CD4-positive, alpha-beta T cell treated with Interleukin-1 beta for 1 hour (primary cell): ENCODE data around the gene CLEC2B.

Source experiments
- DNase-seq, 2 donors: peaks; one replicate each; pipeline ENCODE4 v3.0.0-alpha.2; 2020 to 2022

CLEC2B gene

DNA sequence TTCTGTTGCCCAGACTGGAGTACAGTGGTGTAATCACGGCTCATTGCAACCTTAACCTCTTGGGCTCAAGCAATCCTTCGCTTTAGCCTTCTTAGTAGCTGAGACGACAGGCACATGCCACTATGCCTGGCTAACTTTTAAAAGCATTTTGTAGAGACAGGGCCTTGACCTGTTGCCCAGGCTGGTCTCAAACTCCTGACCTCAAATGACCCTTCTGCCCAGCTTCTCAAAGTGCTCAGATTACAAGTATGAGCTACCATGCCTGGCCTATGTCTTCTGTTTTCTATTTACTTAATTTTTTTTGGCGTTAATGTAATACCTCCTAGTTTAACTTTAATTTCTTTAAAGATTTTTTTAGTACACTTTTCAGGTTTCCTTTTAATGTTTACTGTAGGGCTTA lies 62.4 kb downstream of the CLEC2B start:
- no peak for DNase-seq

DNA sequence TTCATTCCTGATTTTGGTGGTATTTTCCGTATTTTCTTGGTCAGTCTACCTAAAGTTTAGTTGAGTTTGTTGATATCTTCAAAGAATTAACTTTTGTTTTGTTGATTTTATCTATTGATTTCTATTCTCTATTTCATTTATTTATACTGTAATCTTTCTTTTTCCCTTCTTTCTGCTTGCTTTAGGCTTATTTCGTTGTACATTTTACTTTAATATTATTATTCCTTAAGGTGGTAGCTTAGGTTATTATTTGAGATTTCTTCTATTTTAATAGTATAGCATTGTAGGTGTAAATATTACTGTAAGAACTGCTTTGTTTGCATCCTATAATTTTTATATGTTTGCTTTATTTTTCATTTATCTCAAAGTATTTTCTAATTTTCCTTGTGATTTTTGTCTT lies 63.3 kb downstream of the CLEC2B start:
- no peak for DNase-seq
